ENCODE measurements around the gene STIP1.

- TF ChIP-seq KDM1A (IDR thresholded peaks at IDR 0.05; ENCODE audit: borderline replicate concordance, low read length) (peak; percentile 37; the same call in 1 of the 2 replicates), POLR2A (IDR thresholded peaks at IDR 0.05; ENCODE audit: control extremely low read depth in 1 of 2, low read depth in 2 of 2, low read length in 2 of 2) (no peak), CTCF (IDR thresholded peaks at IDR 0.05; ENCODE audit: control extremely low read depth in 1 of 3, insufficient read depth in 1 of 3, low read depth in 1 of 3, low read length in 3 of 3) (no peak), EZH2 (IDR thresholded peaks at IDR 0.05; ENCODE audit: low read depth, low read length, severe bottlenecking) (no peak), GTF2F1 (IDR thresholded peaks at IDR 0.05; ENCODE audit: borderline replicate concordance, low read depth, low read length) (no peak), YY1 (IDR thresholded peaks at IDR 0.05; ENCODE audit: low read depth, low read length) (no peak)
These were observed 67.1 kb downstream of the STIP1 start for GRCh38 chr11:64253043-64253442.

Measured in H1 (cell line).